ENCODE data around the gene PRPF19. TPM values are rescaled to one million over a fixed set of nuclear protein-coding genes. Genes with fewer than 3 reads are reported as not detected.

PRPF19 gene
- total RNA-seq, 1 donor, result 53.1 TPM

GRCh38 chr11:60946601-60947264, 40.3 kb upstream of the PRPF19 start:
- no peak for DNase-seq (ENCODE audit: low read depth)
- no peak overlapping the region for H3K4me3 ChIP-seq (ENCODE audit: low read depth, low read length)
- TF ChIP-seq CTCF (IDR thresholded peaks at IDR 0.05; ENCODE audit: insufficient read depth, low read length), result no peak

- DNase-seq (ENCODE audit: low read depth), result no peak
- no peak overlapping the region for H3K4me3 ChIP-seq (ENCODE audit: low read depth, low read length)
- no peak for TF ChIP-seq CTCF (IDR thresholded peaks at IDR 0.05; ENCODE audit: insufficient read depth, low read length)
Measured at GRCh38 chr11:60945295-60945667, 38.9 kb upstream of the PRPF19 start.

GRCh38 chr11:60944490-60945294, 38.3 kb upstream of the PRPF19 start:
- TF ChIP-seq CTCF (IDR thresholded peaks at IDR 0.05; ENCODE audit: insufficient read depth, low read length), result peak; percentile 36
- H3K4me3 ChIP-seq (ENCODE audit: low read depth, low read length), result no peak overlapping the region
- no peak for DNase-seq (ENCODE audit: low read depth)

- no peak for DNase-seq (ENCODE audit: low read depth)
- TF ChIP-seq CTCF (IDR thresholded peaks at IDR 0.05; ENCODE audit: insufficient read depth, low read length), result no peak
Measured at GRCh38 chr11:60942970-60943565, 36.7 kb upstream of the PRPF19 start.

GRCh38 chr11:60942219-60942618, 35.8 kb upstream of the PRPF19 start:
- no peak for TF ChIP-seq CTCF (IDR thresholded peaks at IDR 0.05; ENCODE audit: insufficient read depth, low read length)
- no peak overlapping the region for H3K4me3 ChIP-seq (ENCODE audit: low read depth, low read length)
- DNase-seq (ENCODE audit: low read depth), result no peak

More at GRCh38 chr11:60942970-60943565, 36.7 kb upstream of the PRPF19 start:
- H3K4me3 ChIP-seq (ENCODE audit: low read depth, low read length), result no peak overlapping the region

GRCh38 chr11:60941371-60942119, 35.2 kb upstream of the PRPF19 start:
- H3K4me3 ChIP-seq (ENCODE audit: low read depth, low read length), result no peak overlapping the region
- DNase-seq (ENCODE audit: low read depth), result no peak
- TF ChIP-seq CTCF (IDR thresholded peaks at IDR 0.05; ENCODE audit: insufficient read depth, low read length), result no peak
